T-cell (primary cell): Measurements from ENCODE around the gene CHRNB1. TPM values are rescaled to one million over a fixed set of nuclear protein-coding genes. Genes with fewer than 3 reads are reported as not detected.
"Not testable (repeated sequence)": the region's sequence is repeated elsewhere in the genome, so short reads cannot be mapped to it uniquely, and the experiment has no call there.

Experiments
- ATAC-seq, 4 experiments: fragments of 200-7000 bp in 3 of 4; fragments of 150-1000 bp in 1 of 4; cut with Tn5 transposase; replicated peaks in 1 of 4; 1 replicate in 3 of 4; 2 replicates in 1 of 4; pipeline ENCODE4 v1.10.0; 2021; ENCODE audit warnings: moderate library complexity in 3 of 4, mild to moderate bottlenecking in 2 of 4, moderate number of reproducible peaks in 1 of 4
- CTCF ChIA-PET, 2 donors: fragments of 300-600 bp; sonication (Branson Sonifier 250); formaldehyde crosslinking; loops; one replicate each; lab custom pipeline; 2022; ENCODE audit warnings: antibody characterized with exemption in 2 of 2; lab: Charles Lee
- POLR2A ChIA-PET, 2 donors: fragments of 300-600 bp; sonication (Branson Sonifier 250); formaldehyde crosslinking; loops; one replicate each; lab custom pipeline; 2022; ENCODE audit warnings: antibody characterized with exemption in 2 of 2; lab: Charles Lee
- DNase-seq, 35 experiments: peaks; one replicate each; pipeline versions ENCODE4 v3.0.0 to v3.0.0-alpha.2; 2013 to 2023
- H3K27ac ChIP-seq: one replicate; pipeline ENCODE4 v1.5.1; 2013; ENCODE audit warnings: low read length
- H3K27me3 ChIP-seq, 2 experiments: replicated peaks in 1 of 2; 1 replicate in 1 of 2; 2 replicates in 1 of 2; pipeline versions ENCODE4 v1.6.1 to v1.7.0; 2013; ENCODE audit warnings: low read length in 1 of 2, mixed read lengths in 1 of 2; ENCODE audit not compliant: control insufficient read depth in 2 of 2, insufficient read depth in 2 of 2; ENCODE audit errors: extremely low read depth in 1 of 2
- H3K36me3 ChIP-seq, 2 donors: 1 replicate in 1 of 2; 2 replicates in 1 of 2; pipeline versions ENCODE4 v1.6.1 to v1.7.0; 2013; ENCODE audit warnings: low read length in 1 of 2; ENCODE audit not compliant: control insufficient read depth in 2 of 2, insufficient read depth in 1 of 2; ENCODE audit errors: extremely low read depth in 1 of 2
- H3K4me1 ChIP-seq, 2 experiments: 1 replicate in 1 of 2; 2 replicates in 1 of 2; pipeline versions ENCODE4 v1.6.1 to v1.7.0; 2013; ENCODE audit warnings: low read length in 2 of 2, mixed read lengths in 1 of 2; ENCODE audit not compliant: insufficient read depth in 2 of 2, control insufficient read depth in 1 of 2; ENCODE audit errors: extremely low read depth in 1 of 2
- H3K4me3 ChIP-seq, 2 donors: 1 replicate in 1 of 2; 2 replicates in 1 of 2; pipeline versions ENCODE4 v1.5.1 to v1.7.0; 2013; ENCODE audit warnings: mild to moderate bottlenecking in 2 of 2, low read length in 1 of 2, moderate library complexity in 1 of 2; ENCODE audit not compliant: control insufficient read depth in 1 of 2; ENCODE audit errors: extremely low read depth in 1 of 2
- H3K9me3 ChIP-seq: 2 replicates; pipeline ENCODE4 v1.7.0; 2013
- H3K27ac Mint-ChIP-seq, 2 donors: one replicate each; pipeline ENCODE4 v1.8.0; 2020 to 2021; ENCODE audit warnings: mild to moderate bottlenecking in 2 of 2, mixed read lengths in 2 of 2
- H3K27me3 Mint-ChIP-seq, 2 donors: one replicate each; pipeline ENCODE4 v1.8.0; 2021 to 2022; ENCODE audit warnings: mixed read lengths in 2 of 2
- H3K36me3 Mint-ChIP-seq: one replicate; pipeline ENCODE4 v1.8.0; 2021; ENCODE audit warnings: mixed read lengths
- H3K4me1 Mint-ChIP-seq, 3 donors: one replicate each; pipeline ENCODE4 v1.8.0; 2020 to 2022; ENCODE audit warnings: mixed read lengths in 3 of 3, mild to moderate bottlenecking in 1 of 3
- H3K4me3 Mint-ChIP-seq, 3 donors: one replicate each; pipeline ENCODE4 v1.8.0; 2020 to 2022; ENCODE audit warnings: mild to moderate bottlenecking in 3 of 3, mixed read lengths in 3 of 3, moderate library complexity in 3 of 3
- H3K9me3 Mint-ChIP-seq, 3 donors: one replicate each; pipeline ENCODE4 v1.8.0; 2020 to 2022; ENCODE audit warnings: mixed read lengths in 3 of 3
- WGBS: methylation state at CpG from one replicate; pipeline ENCODE4 v1.1.5; 2013; ENCODE audit warnings: missing lambda C conversion rate; ENCODE audit not compliant: insufficient coverage; 5-methylcytosine and 5-hydroxymethylcytosine counted together
- total RNA-seq, 35 experiments: library from RNA in 6 of 35; stranded (reverse) in 6 of 35; fragments of 120-200 nt in 1 of 35; gene quantifications; one replicate each; pipeline versions ENCODE4 v1.2.1 to v1.2.4 and lab custom pipeline; 2013 to 2026

The CHRNB1 gene
- total RNA-seq, 5 donors from 2014 or later (not counting 1 experiment from before 2014, with no cell fraction given), result 6.6 to 12.0 (median 11.0) TPM

DNA sequence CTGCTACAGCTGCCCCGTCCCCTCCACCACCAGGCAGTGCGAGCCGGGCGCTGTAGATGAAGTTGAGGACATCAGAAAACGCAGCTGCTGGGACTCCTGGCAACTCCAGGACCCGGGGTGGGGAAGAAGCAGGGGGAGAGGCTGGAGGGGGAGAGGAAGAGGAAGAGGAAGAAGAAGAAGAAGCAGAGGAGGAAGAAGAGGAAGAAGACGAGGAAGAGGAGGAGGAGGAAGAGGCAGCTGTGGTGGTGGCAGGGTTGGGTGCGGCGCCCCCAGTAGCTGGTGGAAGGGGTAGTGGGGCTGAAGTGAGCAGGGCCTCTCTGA, 21.4 kb downstream of the CHRNB1 start:
- Mint-ChIP-seq H3K36me3 (peaks cover 12% of the 10 kb centered on the region), H3K4me3 (no peak overlapping the region), H3K9me3 (no peaks in the 10 kb centered on the region), H3K4me1 (peaks cover 7 to 17% (median 16%) of the 10 kb centered on the region in 3 donors), H3K27ac (no peak overlapping the region), H3K27me3 (no peaks in the 10 kb centered on the region)
- Histone ChIP-seq H3K27me3 (no peaks in the 10 kb centered on the region), H3K4me3 (no peak overlapping the region), H3K27ac (no peak overlapping the region), H3K4me1 (peaks cover 9 to 15% of the 10 kb centered on the region in 2 experiments), H3K9me3 (no peaks in the 10 kb centered on the region), H3K36me3 (peaks cover 8 to 50% of the 10 kb centered on the region in 2 donors)
- DNase-seq (no peak), ATAC-seq (no peak)
- POLR2A ChIA-PET, result interaction anchor here in 1 of 2 donors (0.6 kb wide), 1 partner anchor 94 kb away, joined by 8 read pairs; no protein-coding TSS in a partner anchor
- CTCF ChIA-PET, result no interaction called here
- 83% methylated on average over 4 of the region's 9 CpGs for WGBS

DNA sequence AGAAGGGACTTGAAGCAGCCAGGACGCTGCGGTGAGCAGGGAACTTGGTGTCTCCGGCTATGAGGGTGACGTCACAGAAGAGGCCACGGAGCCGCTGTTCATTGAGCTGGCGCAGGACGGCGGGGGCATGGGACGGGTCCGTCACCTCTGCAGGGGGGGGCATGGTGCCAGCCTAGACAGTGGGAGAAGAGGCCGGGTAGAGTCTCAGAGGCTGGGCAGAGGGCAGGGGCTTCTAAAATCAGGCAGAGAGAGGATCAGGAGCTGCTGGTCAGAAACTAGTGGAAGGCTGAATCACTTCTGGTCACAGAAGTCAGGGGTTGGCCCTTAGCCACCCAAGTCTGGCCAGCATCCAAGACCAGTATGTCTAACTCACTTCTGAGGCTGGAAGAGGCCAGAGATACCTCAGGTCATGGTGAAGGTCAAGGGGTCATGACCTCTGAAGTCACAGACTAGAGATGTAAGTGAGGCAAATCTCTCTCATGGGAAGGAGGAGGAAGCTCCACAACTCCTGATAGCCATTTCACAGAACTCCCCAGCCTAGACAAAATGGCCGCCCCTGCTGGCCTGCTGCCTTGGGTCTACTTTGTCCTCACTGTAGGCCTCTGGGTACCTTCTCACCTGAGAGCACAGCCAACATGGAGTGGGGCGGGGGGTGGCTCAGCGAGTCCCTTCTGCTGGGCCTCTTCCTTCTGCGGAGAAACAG, 21.9 kb downstream of the CHRNB1 start:
- H3K4me3 Mint-ChIP-seq, result no peak overlapping the region
- H3K36me3 Mint-ChIP-seq, result peaks cover 10% of the 10 kb centered on the region
- no peak overlapping the region for H3K4me3 ChIP-seq
- H3K27ac ChIP-seq, result no peak overlapping the region
- H3K4me1 Mint-ChIP-seq, result peaks cover 12 to 22% (median 22%) of the 10 kb centered on the region in 3 donors
- H3K36me3 ChIP-seq, result peaks cover 8 to 50% of the 10 kb centered on the region in 2 donors
- no peaks in the 10 kb centered on the region for H3K9me3 Mint-ChIP-seq
- no peaks in the 10 kb centered on the region for H3K27me3 Mint-ChIP-seq
- H3K4me1 ChIP-seq, result peaks cover 13 to 17% of the 10 kb centered on the region in 2 experiments
- DNase-seq (no peak), ATAC-seq (no peak)
- H3K27me3 ChIP-seq, result no peaks in the 10 kb centered on the region
- no peaks in the 10 kb centered on the region for H3K9me3 ChIP-seq
- POLR2A ChIA-PET, result interaction anchor here (0.5 to 0.6 kb wide), 2 partner anchors 11 to 94 kb away, joined by 4 to 8 read pairs; no protein-coding TSS in a partner anchor
- peak overlapping the region in 1 of 2 donors; percentile 31 for H3K27ac Mint-ChIP-seq
- CTCF ChIA-PET, result no interaction called here
- 84% methylated on average over 14 of the region's 16 CpGs for WGBS

DNA sequence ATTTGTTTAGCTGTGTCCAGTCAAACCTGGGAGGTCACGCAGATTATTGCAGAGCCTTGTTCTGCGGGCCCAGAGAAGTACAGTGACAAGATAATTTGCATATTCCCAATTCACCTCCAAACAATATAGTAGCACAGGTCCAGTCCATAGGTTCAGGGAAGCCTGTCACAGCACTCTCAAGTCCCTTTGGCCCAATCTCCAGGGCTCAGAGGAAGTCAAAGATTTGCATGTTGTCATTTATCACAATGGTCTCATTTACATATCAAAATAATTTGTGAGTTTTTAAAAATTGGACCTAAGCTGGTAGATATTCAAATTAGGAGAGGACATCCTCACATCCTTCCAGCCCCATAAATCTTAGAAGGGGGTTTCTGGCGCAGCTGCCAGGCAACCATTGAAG, 22.6 kb downstream of the CHRNB1 start:
- peak overlapping the region in 1 of 2 donors; percentile 31 for H3K27ac Mint-ChIP-seq
- H3K9me3 Mint-ChIP-seq, result no peaks in the 10 kb centered on the region
- peaks cover 8 to 49% of the 10 kb centered on the region in 2 donors for H3K36me3 ChIP-seq
- no peaks in the 10 kb centered on the region for H3K27me3 ChIP-seq
- no peak overlapping the region for H3K4me3 Mint-ChIP-seq
- WGBS, result 100% methylated on average over 3 of the region's 3 CpGs
- no peak overlapping the region for H3K27ac ChIP-seq
- H3K4me1 ChIP-seq, result peaks cover 15 to 24% of the 10 kb centered on the region in 2 experiments
- peaks cover 19 to 30% (median 29%) of the 10 kb centered on the region in 3 donors for H3K4me1 Mint-ChIP-seq
- H3K4me3 ChIP-seq, result no peak overlapping the region
- ATAC-seq (no peak), DNase-seq (no peak)
- H3K27me3 Mint-ChIP-seq, result no peaks in the 10 kb centered on the region
- H3K36me3 Mint-ChIP-seq, result peaks cover 10% of the 10 kb centered on the region
- H3K9me3 ChIP-seq, result no peaks in the 10 kb centered on the region
- CTCF ChIA-PET, result no interaction called here
- POLR2A ChIA-PET, result interaction anchor here in 1 of 2 donors (0.5 kb wide), 1 partner anchor 11 kb away, joined by 4 read pairs; no protein-coding TSS in a partner anchor

DNA sequence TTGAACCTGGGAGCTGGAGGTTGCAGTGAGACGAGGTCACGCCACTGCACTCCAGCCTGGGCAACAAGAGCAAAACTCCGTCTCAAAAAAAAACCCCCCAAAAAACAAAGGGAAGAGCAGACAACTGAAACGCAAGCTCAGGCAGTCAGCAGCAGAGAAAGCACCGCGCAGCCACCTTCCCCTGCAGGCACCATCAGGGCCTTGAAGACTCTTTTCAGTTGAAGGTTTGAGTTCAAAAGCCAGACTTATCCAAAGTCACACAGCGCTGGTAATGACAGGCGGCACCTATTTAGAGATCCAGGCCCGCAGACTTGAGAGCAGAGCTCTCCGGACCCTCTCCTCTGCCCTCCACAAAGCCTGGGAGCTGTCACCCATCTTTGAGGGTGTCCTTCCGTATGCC, 23.4 kb downstream of the CHRNB1 start:
- POLR2A ChIA-PET, result no interaction called here
- H3K27me3 Mint-ChIP-seq, result no peaks in the 10 kb centered on the region
- H3K36me3 ChIP-seq, result peaks cover 7 to 41% of the 10 kb centered on the region in 2 donors
- no peak overlapping the region for H3K27ac Mint-ChIP-seq
- ATAC-seq, result no peak
- DNase-seq, result no peak
- no peaks in the 10 kb centered on the region for H3K9me3 Mint-ChIP-seq
- no peak overlapping the region for H3K4me3 Mint-ChIP-seq
- H3K4me1 Mint-ChIP-seq, result peaks cover 25 to 35% (median 34%) of the 10 kb centered on the region in 3 donors
- CTCF ChIA-PET, result no interaction called here
- 98% methylated on average over 7 of the region's 11 CpGs for WGBS
- H3K9me3 ChIP-seq, result no peaks in the 10 kb centered on the region
- H3K27ac ChIP-seq, result no peak overlapping the region
- peaks cover 10% of the 10 kb centered on the region for H3K36me3 Mint-ChIP-seq
- peaks cover 15 to 27% of the 10 kb centered on the region in 2 experiments for H3K4me1 ChIP-seq
- H3K27me3 ChIP-seq, result no peaks in the 10 kb centered on the region
- H3K4me3 ChIP-seq, result no peak overlapping the region

DNA sequence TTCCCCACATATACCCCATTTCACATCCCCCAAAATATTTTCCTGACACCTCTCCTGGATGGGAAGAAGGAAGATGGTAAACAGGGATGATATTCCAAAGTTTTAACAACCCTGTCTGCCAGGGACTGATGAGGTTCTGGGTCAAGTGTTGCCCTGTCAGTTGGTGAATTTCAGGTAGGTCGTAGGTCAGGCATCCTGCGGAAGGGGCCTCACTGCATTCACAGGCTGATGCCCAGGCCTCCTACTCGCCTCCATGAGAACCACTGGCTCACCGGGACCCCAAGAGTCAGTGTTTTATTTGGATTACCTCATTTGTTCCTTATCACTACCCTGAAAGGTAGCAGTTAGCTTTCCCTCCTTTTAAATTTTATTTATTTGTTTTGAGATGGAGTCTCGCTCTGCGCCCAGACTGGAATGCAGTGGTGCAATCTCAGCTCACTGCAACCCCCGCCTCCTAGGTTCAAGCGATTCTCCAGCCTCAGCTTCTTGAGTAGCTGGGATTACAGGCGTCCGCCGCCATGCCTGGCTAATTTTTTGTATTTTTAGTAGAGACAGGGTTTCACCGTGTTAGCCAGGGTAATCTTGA, 24.0 kb downstream of the CHRNB1 start:
- peaks cover 15 to 32% of the 10 kb centered on the region in 2 experiments for H3K4me1 ChIP-seq
- DNase-seq, result no peak
- H3K9me3 Mint-ChIP-seq, result no peaks in the 10 kb centered on the region
- no peak overlapping the region for H3K27ac ChIP-seq
- no peaks in the 10 kb centered on the region for H3K9me3 ChIP-seq
- CTCF ChIA-PET, result no interaction called here
- no peaks in the 10 kb centered on the region for H3K27me3 Mint-ChIP-seq
- H3K4me3 Mint-ChIP-seq, result no peak overlapping the region
- H3K27me3 ChIP-seq, result no peaks in the 10 kb centered on the region
- POLR2A ChIA-PET, result no interaction called here
- peaks cover 25 to 41% (median 40%) of the 10 kb centered on the region in 3 donors for H3K4me1 Mint-ChIP-seq
- peaks cover 10% of the 10 kb centered on the region for H3K36me3 Mint-ChIP-seq
- no peak for ATAC-seq
- H3K27ac Mint-ChIP-seq, result no peak overlapping the region
- peaks cover 5 to 35% of the 10 kb centered on the region in 2 donors for H3K36me3 ChIP-seq
- 86% methylated on average over 8 of the region's 12 CpGs for WGBS
- H3K4me3 ChIP-seq, result no peak overlapping the region

DNA sequence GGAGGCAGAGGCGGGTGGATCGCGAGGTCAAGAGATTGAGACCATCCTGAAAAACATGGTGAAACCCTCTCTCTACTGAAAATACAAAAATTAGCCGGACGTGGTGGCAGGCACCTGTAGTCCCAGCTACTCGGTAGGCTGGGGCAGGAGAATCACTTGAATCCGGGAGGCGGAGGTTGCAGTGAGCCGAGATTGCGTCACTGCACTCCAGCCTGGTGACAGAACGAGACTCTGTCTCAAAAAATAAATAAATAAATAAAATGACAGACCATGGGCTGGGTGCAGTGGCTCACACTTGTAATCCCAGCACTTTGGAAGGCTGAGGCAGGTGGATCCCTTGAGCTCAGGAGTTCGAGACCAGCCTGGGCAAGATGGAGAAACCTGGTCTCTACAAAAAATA, 25.0 kb downstream of the CHRNB1 start:
- ATAC-seq, H3K27ac ChIP-seq, H3K4me3 ChIP-seq, H3K27ac Mint-ChIP-seq, CTCF ChIA-PET, H3K4me3 Mint-ChIP-seq, H3K27me3 Mint-ChIP-seq, H3K9me3 Mint-ChIP-seq, H3K9me3 ChIP-seq, H3K36me3 Mint-ChIP-seq, DNase-seq, H3K27me3 ChIP-seq: not testable (repeated sequence)
- WGBS, result 90% methylated on average over 4 of the region's 12 CpGs
- POLR2A ChIA-PET, result interaction anchor here in 1 of 2 donors (0.6 kb wide), 1 partner anchor 114 kb away, joined by 5 read pairs; the partner anchor contains the start of gene MPDU1
- Histone ChIP-seq H3K36me3 (peaks cover 5 to 30% of the 10 kb centered on the region in 2 donors), H3K4me1 (peaks cover 15 to 37% of the 10 kb centered on the region in 2 experiments)
- H3K4me1 Mint-ChIP-seq, result peaks cover 25 to 49% (median 46%) of the 10 kb centered on the region in 3 donors
